ENCODE measurements around the gene AUTS2. TPM values are rescaled to one million over a fixed set of nuclear protein-coding genes. Genes with fewer than 3 reads are reported as not detected.

Gene AUTS2
- total RNA-seq, 1 experiment from 2014 or later = not detected

- CTCF ChIA-PET = no interaction called here
- no peak overlapping the region for H3K4me3 Mint-ChIP-seq (ENCODE audit: low read depth, unreplicated experiment)
- intact Hi-C loops (cut with micrococcal nuclease; ENCODE audit: unreplicated experiment) = no loop called here
Observed at GRCh38 chr7:70556761-70557160, 958.5 kb downstream of the AUTS2 start.

DNA sequence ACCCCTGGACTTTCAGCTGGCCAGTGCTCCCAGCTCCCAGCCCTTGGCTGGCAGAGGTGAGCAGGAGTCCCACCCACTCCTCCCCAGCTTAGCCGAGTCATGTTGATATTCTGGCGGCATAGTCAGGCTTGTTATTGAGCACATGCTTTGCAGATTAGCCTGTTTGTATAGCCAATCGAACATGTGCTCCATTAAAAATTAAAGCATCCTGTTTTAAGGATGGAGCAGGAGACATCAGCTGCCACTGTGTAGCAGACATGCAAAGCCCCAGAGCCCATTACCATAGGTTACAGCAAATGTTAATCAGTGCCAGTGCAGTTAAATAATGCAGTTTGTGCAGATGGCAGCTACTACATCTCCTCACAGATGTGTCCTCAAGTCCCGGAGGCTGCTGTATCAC, 959.1 kb downstream of the AUTS2 start:
- no peak for TF ChIP-seq CTCF (IDR thresholded peaks at IDR 0.05; ENCODE audit: unreplicated experiment)
- Mint-ChIP-seq H3K4me3 (ENCODE audit: low read depth, unreplicated experiment) (no peak overlapping the region), H3K36me3 (ENCODE audit: insufficient read depth, unreplicated experiment) (no peaks in the 10 kb centered on the region), H3K9me3 (ENCODE audit: low read depth, unreplicated experiment) (peaks cover 7% of the 10 kb centered on the region), H3K4me1 (ENCODE audit: low read depth, unreplicated experiment) (no peaks in the 10 kb centered on the region), H3K27ac (ENCODE audit: unreplicated experiment) (no peak overlapping the region), H3K27me3 (ENCODE audit: unreplicated experiment) (no peaks in the 10 kb centered on the region)
- CTCF ChIA-PET = no interaction called here
- no TSS peak for BruUV-seq (replicated peaks)
- intact Hi-C loops (cut with micrococcal nuclease; ENCODE audit: unreplicated experiment) = no loop called here
- no peak for DNase-seq

More at GRCh38 chr7:70556761-70557160, 958.5 kb downstream of the AUTS2 start:
- Mint-ChIP-seq H3K27ac (ENCODE audit: unreplicated experiment) (no peak overlapping the region), H3K9me3 (ENCODE audit: low read depth, unreplicated experiment) (peaks cover 7% of the 10 kb centered on the region), H3K36me3 (ENCODE audit: insufficient read depth, unreplicated experiment) (no peaks in the 10 kb centered on the region), H3K4me1 (ENCODE audit: low read depth, unreplicated experiment) (no peaks in the 10 kb centered on the region), H3K27me3 (ENCODE audit: unreplicated experiment) (no peaks in the 10 kb centered on the region)
- BruUV-seq (replicated peaks) = no TSS peak
- no peak for DNase-seq
- TF ChIP-seq CTCF (IDR thresholded peaks at IDR 0.05; ENCODE audit: unreplicated experiment) = no peak

DNA sequence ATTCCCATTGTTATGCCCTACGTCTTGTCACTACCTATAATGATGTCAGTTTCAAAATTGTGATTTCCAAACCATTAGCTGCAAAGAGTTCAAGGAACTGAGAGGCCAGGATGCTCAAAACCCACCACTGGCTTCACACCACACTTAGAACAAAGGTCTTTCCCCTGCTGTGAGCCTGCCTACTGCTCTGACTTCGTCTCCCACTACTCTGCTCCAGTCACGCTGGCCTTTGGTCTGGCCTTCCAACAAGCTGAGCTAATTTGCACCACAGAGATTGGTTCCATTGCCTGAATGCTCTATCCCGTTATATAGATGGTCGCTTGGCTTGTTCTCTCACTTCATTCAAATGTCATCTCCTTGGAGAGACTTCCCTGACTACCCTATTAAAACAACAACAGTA, 961.5 kb downstream of the AUTS2 start:
- no peaks in the 10 kb centered on the region for H3K27me3 Mint-ChIP-seq (ENCODE audit: unreplicated experiment)
- no peak overlapping the region for H3K4me3 Mint-ChIP-seq (ENCODE audit: low read depth, unreplicated experiment)
- no peaks in the 10 kb centered on the region for H3K4me1 Mint-ChIP-seq (ENCODE audit: low read depth, unreplicated experiment)
- H3K36me3 Mint-ChIP-seq (ENCODE audit: insufficient read depth, unreplicated experiment) = no peaks in the 10 kb centered on the region
- H3K9me3 Mint-ChIP-seq (ENCODE audit: low read depth, unreplicated experiment) = peaks cover 10% of the 10 kb centered on the region
- no TSS peak for BruUV-seq (replicated peaks)
- DNase-seq = no peak
- intact Hi-C loops (cut with micrococcal nuclease; ENCODE audit: unreplicated experiment) = no loop called here
- no peak overlapping the region for H3K27ac Mint-ChIP-seq (ENCODE audit: unreplicated experiment)
- CTCF ChIA-PET = no interaction called here
- TF ChIP-seq CTCF (IDR thresholded peaks at IDR 0.05; ENCODE audit: unreplicated experiment) = no peak

DNA sequence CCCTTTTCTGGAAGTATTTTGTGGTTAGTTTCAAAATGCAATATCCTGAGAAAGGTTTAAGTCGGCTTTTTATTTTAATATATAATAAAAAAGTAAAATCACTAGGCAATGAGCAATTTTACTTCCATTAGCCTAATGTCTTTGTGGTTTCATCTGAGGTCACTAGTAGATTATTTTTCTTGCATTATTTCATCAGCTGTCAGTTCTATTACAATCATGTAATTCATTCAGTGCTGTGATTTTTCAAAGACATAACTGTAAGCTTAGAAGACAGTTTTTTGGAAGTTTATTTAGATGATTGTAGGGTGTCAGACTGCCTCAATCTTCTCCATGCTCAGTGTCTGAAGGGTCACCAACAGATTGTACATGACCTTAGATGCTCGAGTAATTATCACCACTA, 965.7 kb downstream of the AUTS2 start:
- CTCF ChIA-PET = no interaction called here
- peaks cover 7% of the 10 kb centered on the region for H3K9me3 Mint-ChIP-seq (ENCODE audit: low read depth, unreplicated experiment)
- no peaks in the 10 kb centered on the region for H3K36me3 Mint-ChIP-seq (ENCODE audit: insufficient read depth, unreplicated experiment)
- BruUV-seq (replicated peaks) = no TSS peak
- no peak overlapping the region for H3K4me3 Mint-ChIP-seq (ENCODE audit: low read depth, unreplicated experiment)
- no peaks in the 10 kb centered on the region for H3K27me3 Mint-ChIP-seq (ENCODE audit: unreplicated experiment)
- no peak for TF ChIP-seq CTCF (IDR thresholded peaks at IDR 0.05; ENCODE audit: unreplicated experiment)
- intact Hi-C loops (cut with micrococcal nuclease; ENCODE audit: unreplicated experiment) = no loop called here
- DNase-seq = no peak
- H3K27ac Mint-ChIP-seq (ENCODE audit: unreplicated experiment) = no peak overlapping the region
- no peaks in the 10 kb centered on the region for H3K4me1 Mint-ChIP-seq (ENCODE audit: low read depth, unreplicated experiment)
